HG03571 (cell line): ENCODE measurements around the gene TRAM1L1.

ENCODE experiments used
- ATAC-seq: cut with Tn5 transposase; IDR thresholded peaks from one replicate; pipeline ENCODE4 v1.9.1; 2021; ENCODE audit not compliant: unreplicated experiment

TRAM1L1 gene

DNA sequence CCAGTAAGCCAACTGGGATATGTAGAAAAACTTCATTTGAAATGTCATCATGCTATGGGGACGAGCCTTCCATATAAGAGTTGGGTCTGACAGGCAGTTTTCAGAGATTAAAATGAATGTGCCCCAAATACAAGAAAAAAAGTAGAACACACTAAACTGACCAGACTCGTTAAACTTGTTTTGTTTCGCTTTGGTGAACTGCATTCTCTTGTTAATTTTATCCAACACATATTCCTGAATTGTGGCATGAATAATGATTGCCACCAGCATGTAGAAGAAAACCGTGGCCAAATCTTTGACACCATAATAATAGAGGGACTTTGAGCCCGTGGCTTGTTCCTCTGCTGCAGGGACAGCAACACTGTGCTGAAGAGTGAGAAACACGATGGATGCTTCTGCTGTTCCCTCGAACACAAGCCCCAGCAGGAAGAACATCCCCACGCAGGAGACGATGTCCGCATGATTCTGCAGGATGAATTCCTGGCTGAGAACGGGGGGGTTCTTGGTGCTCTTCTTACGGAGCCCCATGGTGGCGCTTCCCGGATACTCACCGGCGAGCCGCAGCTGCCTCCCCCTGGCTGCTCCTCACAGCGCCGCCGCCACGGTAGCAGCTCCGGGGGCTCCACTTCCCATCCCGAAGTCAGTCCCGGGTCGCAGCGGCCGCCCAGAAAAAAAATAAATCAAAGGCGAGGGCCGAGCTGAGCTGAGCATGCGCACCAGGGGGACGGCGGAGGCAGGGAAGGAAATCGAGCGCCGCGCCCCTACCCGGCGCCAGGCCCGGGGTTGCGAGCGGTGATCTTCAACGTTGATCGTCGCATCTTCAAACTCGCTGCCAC, at the start of gene TRAM1L1:
TRAM1L1 (minus strand) TSS at position 711 of the 836 bp plus-strand sequence; CDS start at position 528, 183 bp downstream.
- ATAC-seq, result no peak

GRCh38 chr4:117134386-117134785, 49.0 kb upstream of the TRAM1L1 start:
- ATAC-seq, result no peak

DNA sequence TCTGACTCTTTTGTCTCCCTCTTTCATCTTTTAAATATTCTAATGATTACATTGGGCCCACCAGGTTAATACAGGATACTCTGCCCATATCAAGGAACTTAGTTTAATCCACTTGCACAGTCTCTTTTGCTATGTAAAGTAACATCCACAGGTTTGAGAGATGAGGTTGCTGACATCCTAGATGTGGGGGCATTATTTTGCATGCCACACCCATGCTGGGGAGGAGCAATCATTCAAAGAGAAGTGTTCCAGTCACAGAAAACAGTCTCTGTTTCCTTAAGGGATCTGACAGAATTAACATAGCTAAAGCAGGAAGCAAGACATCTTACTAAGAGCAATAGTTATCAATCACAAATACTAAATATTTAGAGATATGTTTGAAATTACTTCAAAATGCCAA, 11.5 kb upstream of the TRAM1L1 start:
- ATAC-seq, result no peak

- no peak for ATAC-seq
These were observed 11.1 kb upstream of the TRAM1L1 start for GRCh38 chr4:117096462-117096861.

DNA sequence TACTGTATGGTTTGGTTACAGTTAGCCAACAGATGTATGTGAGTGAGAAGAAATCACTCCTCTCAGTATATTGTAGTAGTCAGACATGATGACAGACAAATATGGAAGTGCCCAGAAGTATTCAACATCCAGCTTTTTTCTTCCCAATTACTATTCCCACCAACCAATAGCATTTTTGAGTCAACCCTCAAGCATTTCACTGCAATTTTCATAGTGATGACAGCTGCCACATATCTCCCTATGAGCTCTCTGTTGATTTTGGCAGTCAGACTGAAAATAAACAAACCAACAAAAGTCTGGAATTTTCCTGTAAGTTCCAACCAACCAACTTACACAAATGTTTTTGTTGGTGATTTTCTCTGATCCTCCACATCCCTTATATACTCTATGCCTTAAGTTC, 8.2 kb upstream of the TRAM1L1 start:
- no peak for ATAC-seq

DNA sequence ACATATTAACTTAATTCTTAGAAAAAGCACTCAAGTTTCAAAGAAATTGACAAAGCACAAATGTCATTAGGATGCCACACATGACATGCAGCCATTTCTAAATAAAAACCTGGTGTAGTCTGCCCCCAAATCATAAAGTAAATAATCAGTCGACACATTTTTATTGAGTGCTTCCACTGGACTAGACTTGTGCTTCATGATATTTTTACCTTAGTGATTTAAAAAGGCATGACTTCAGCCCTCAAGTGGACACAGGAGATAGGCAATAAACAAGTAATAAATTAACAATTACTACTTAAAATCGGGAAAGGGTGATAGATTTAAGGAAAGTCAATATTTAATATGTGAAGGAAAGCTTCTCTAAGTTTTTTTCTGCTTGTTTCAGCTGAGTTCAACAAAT, 7.6 kb downstream of the TRAM1L1 start:
- no peak for ATAC-seq

GRCh38 chr4:117068120-117068519, 17.3 kb downstream of the TRAM1L1 start:
- ATAC-seq, result no peak

- no peak for ATAC-seq
These were observed 21.2 kb downstream of the TRAM1L1 start for GRCh38 chr4:117063961-117064696.

DNA sequence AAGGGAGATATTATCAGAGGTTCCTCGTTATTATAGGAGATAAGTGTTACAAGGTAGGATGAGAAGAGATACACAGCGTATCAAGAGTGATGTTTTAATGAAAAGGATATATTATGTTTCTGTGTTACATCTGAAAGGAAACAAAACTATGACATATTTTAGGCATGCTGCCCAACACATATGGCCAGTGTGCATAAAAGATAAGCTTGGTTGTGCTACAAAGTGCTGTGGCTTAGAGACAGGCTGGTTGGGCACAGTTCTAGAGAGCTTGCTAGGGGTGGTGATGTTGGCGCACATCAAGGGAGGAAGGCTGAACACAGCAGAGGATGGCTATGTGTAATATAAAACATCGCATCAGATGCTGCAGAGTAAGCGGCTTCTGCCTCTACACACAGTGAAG, 42.4 kb downstream of the TRAM1L1 start:
- no peak for ATAC-seq
